Right renal cortex interstitium (tissue), 3 donors: ENCODE measurements around the gene PTPN3. TPM values are rescaled to one million over a fixed set of nuclear protein-coding genes. Genes with fewer than 3 reads are reported as not detected.

Experiments
- DNase-seq, 3 donors: peaks; one replicate each; pipeline ENCODE4 v3.0.0-alpha.2; 2013; ENCODE audit warnings: low read depth in 3 of 3, low spot score in 2 of 3
- polyA plus RNA-seq, 3 donors: library from polyadenylated mRNA; unstranded; fragments of 120-200 nt; gene quantifications; one replicate each; pipeline ENCODE4 v1.2.1, GENCODE V29; 2013; ENCODE audit not compliant: insufficient read length in 3 of 3

Gene PTPN3
- polyA plus RNA-seq, 3 donors = 51.3 to 53.2 (median 51.9) TPM

DNA sequence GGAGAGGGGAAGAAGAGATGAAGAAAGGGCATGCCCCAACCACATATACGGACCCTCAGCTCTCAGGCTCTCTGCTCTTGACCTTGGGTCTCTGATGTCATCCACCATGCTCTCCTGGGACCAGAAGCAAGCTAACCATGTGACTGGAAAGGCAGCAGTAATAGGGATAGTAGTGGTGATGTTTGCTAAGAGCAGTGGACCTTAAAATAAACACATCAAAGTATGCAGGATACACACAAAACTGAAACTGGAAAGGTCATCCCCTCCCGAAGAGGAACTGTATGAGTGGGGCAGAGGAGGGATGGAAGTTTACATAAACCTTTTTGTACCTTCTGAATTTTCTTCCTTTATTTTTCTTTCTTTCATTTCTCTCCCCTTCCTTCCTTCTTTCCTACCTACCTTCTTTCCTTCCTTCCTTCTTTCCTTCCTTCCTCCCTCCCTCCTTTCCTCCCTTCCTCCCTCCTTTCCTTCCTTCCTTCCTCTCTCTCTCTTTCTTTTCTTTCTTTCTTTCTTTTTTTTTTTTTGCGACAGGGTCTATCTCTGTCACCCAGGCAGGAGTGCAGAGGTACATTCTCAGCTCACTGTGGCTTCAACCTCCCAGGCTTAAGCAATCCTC is 8.1 kb upstream of the PTPN3 start:
- DNase-seq = no peak

DNA sequence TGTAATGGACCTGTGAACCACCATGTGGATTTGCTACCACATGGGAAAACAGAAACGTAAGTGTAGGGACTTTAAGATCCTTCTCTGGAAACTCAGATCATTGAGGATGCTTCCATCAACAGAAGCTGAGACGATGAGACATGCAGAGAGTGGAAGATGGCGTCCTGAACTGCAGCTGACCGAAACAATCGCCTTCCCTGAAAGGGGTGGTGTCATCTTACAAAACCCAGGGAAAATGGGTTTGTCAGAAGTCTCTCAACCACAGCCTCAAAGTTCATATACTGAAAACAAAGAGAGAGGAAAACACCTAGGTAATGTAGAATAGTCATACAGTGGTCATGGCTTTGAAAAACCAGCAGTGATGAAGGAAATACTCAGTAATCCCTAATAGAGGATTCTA is 6.6 kb upstream of the PTPN3 start:
- no peak for DNase-seq

- no peak for DNase-seq
Measured at GRCh38 chr9:109500421-109500974, 2.4 kb upstream of the PTPN3 start.

GRCh38 chr9:109499631-109500410 is 1.7 kb upstream of the PTPN3 start:
- no peak for DNase-seq

DNA sequence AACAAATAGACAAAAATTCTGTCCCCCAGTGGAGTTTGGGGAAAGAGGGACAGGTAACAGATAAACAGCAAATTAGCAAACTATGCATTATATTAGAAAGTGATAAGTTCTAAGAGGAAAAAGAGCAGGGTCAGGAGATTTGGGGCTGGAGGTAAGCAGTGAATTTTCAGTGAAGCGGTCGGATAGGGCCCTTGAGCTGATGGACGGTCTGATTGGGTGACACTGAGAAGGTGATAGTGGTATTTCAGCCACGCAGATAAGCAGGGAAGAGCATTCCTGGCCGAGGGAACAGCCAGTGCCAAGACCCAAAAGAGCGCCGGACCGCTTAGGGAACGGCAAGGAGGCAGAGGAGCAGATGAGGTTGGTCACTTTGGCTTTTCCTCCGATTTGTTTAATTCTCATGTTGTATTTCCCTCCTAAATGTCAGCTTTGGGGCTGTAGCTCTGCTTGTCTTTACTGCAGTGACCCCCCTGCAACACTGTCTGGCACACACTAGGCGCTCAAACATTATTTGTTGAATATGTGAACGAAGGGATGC is 1.1 kb upstream of the PTPN3 start:
- no peak for DNase-seq

GRCh38 chr9:109497226-109498153 is 617 bp downstream of the PTPN3 start:
- no peak for DNase-seq

- DNase-seq = no peak
Measured at GRCh38 chr9:109496841-109497225, 1.3 kb downstream of the PTPN3 start.

GRCh38 chr9:109496218-109496617 is 1.9 kb downstream of the PTPN3 start:
- DNase-seq = no peak

DNA sequence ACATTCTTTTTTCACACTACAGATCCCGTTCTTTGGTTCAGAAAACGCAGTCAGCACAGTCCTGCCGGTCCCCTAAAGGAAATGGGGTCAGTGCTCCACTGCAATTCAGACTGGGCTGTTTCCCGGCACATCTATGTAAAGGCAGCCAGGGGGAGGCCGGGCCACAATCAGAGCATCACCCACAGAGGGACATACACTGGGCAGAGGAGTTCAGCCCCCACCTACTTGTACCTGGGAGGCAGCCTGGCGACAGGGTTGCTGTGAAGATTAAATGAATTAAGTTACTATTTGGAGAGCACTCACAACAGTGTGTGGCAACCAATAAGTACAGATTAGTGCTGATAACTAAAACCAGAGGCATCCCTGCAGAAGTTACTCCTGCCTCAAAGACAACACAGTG is 4.5 kb downstream of the PTPN3 start:
- DNase-seq = no peak

DNA sequence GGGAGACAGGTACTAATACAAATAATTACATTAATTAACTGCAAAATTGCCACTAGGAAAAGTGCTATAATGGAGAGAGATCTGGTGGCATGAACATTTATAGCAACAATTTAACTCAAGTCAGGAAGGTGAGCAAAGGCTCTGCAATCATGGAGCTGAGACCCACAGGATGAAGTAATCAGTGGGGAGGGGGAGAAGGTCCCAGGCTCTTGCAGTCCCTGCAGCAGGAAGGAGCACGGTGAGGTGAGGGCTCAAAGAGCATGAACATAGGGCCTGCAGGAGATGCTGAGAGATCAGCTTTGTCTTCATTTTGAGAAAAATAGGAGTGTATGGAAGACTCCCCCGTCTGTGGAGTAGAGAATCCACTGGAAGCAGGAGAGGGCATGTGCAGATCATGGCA is 6.5 kb downstream of the PTPN3 start:
- no peak for DNase-seq

DNA sequence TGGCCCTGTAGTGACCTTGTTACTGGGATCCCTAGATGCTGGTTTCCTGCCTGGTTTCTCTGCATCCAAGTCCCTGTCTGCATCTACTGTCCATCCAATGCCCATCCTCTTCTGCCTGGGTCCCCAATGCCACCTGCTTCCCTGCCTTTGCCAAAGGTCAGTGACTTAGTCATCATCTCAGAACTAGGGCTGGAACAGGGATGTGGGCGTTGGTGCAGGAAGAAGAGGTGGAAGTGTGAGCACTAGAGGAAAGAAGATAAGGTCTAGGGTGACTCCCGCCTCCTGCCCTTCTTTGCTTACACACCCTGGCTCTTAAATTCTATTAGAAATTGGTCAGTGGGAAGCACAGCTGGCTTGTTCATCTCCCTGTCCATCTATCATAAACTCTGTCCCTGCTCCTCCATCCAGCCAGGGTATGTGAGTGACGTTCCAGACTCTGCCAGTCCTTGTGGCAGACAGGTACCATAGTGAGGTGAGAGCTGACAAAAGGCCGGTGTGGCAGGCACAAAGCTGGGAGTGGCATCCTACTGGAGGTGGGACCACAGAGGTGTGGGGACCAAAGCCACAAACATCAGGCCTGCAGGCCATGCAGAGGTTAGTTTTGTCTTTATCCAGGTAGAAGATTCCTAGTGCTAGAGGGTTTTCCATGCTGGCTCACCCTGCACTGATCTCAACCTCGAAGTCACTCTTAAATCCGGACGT is 9.2 kb downstream of the PTPN3 start:
- DNase-seq = no peak

GRCh38 chr9:109488351-109488750 is 9.8 kb downstream of the PTPN3 start:
- no peak for DNase-seq

DNA sequence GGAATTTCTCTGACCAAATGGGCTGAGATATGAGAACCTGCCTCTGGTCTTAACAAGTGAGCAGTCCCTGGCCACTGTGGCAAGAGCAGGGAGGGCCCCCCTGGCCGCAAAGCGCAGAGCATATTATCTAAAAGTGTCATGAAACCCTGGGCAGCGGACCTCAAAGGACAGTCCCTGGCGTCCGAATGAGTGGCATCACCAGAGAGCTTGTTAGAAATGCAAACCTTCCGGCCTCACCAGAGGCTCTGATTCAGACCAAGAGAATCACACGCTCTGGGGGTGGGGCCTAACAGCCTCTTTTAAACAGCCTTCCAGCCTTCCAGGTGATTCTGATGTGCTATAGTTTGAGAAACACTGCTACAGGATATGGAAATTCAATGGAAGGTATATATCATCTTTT is 10.9 kb downstream of the PTPN3 start:
- DNase-seq = no peak

GRCh38 chr9:109483744-109484429 is 14.2 kb downstream of the PTPN3 start:
- no peak for DNase-seq

- DNase-seq = no peak
Measured at GRCh38 chr9:109482391-109482916, 15.7 kb downstream of the PTPN3 start.

- DNase-seq = no peak
Measured at GRCh38 chr9:109481856-109482255, 16.3 kb downstream of the PTPN3 start.

DNA sequence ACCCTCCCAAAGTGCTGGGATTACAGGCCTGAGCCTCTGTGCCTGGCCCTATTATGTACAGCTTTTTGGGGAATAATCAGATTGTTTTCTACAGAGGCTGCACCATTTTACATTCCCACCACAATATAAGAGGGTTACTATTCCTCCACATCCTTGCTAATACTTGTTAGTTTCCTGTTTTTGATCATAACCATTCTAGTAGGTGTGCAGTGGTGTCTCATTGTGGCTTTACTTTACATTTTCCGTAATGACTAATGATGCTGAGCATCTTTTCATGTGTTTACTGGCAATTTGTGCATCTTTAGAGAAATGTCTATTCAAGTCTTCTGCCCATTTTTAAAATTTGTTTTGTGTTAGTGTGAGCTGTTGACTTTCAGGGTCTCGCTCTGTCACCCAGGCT is 18.3 kb downstream of the PTPN3 start:
- DNase-seq = no peak

DNA sequence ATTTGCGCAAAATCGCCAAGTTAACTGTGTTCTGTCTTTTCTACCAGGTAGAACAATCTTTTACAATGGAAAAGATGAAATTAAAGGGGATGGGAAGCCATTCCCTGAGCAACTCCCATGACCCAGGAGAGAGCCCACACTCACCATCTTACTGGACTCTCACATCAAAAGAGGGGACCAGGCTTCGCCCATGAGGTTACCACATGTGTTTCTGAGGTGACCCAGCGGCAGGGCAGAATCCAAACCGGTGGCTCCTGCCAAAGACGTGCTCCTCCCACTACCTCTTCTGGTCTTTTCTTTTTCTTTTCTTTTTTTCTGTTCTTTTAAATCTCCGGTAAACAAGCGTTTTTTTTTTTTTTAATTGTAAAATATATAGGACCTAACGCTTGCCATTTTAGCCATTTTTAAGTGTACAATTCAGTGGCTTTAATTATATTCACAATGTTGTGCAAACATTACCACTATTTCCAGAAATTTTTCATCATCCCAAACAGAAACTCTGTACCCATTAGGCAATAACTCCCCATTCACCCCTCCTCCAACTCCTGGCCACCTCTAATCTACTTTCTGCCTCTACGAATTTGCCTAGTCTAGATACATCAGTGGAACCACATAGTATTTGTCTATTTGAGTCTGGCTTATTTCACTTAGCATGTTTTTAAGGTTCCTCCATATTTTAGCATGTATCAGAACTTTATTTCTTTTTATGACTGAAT is 19.3 kb downstream of the PTPN3 start:
- DNase-seq = no peak

DNA sequence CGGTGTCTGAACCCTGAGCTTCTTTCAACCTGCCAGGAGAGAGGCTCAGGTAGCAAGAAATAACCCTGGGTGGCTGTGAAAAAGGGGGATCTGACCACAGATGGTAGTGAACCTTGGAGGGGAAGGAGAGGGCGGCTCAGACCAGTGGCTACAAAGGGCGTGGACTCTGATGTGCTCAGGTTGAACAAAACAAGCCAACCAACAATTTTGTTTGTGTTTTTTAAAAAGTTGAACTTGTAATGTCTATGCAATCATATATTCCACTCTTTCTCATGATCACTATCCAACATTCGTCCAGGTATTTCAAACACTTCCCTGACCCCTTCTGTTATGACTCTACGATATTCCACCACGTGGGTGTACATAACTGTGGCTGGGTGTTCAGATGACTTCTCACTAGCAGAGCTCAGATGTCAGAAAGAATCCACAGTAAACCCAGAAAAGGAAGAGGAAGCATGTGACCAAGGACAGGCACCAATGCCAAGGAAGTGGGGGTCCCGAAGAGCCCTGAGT is 20.0 kb downstream of the PTPN3 start:
- DNase-seq = no peak
